Suprapubic skin (tissue), 4 donors: Measurements from ENCODE around the gene ATP2A2.

ENCODE experiments used
- CTCF ChIP-seq, 2 donors: fragments of 200-600 bp in 1 of 2; fragments of 450-650 bp in 1 of 2; sonication (generic) in 1 of 2; IDR thresholded peaks; one replicate each; pipeline ENCODE4 v1.5.1; 2016 to 2019; ENCODE audit warnings: antibody characterized with exemption in 2 of 2, mild to moderate bottlenecking in 1 of 2, moderate library complexity in 1 of 2
- EP300 ChIP-seq: sonication (generic); formaldehyde crosslinking; IDR thresholded peaks from one replicate; pipeline ENCODE4 v1.6.1; 2017; ENCODE audit warnings: antibody characterized with exemption
- POLR2A ChIP-seq, 2 donors: fragments of 450-650 bp; IDR thresholded peaks; one replicate each; pipeline ENCODE4 v1.6.1; 2017; ENCODE audit warnings: antibody characterized with exemption in 2 of 2, mild to moderate bottlenecking in 2 of 2, moderate library complexity in 2 of 2
- POLR2AphosphoS5 ChIP-seq, 3 donors: sonication (generic); formaldehyde crosslinking; IDR thresholded peaks; one replicate each; pipeline ENCODE4 v1.6.1; 2017; ENCODE audit warnings: antibody characterized with exemption in 3 of 3

- TF ChIP-seq CTCF (IDR thresholded peaks at IDR 0.05) (no peak), POLR2AphosphoS5 (IDR thresholded peaks at IDR 0.05) (no peak), POLR2A (IDR thresholded peaks at IDR 0.05) (no peak), EP300 (no peak)
Observed at GRCh38 chr12:110233212-110233903, 47.7 kb upstream of the ATP2A2 start.
